Measurements from ENCODE around the gene EPAS1. TPM values are rescaled to one million over a fixed set of nuclear protein-coding genes. Genes with fewer than 3 reads are reported as not detected.

The EPAS1 gene
- total and polyA plus RNA-seq, 9 of the 15 experiments (the other 6 are each of a cell fraction or from before 2014, with no cell fraction given), result 0.25 to 11.2 (median 4.1) TPM

- no peak for TF ChIP-seq ZSCAN32 (CRISPR knock-in tag; IDR thresholded peaks at IDR 0.05)
- no peak for TF ChIP-seq ZNF146 (CRISPR knock-in tag; IDR thresholded peaks at IDR 0.05; ENCODE audit: unreplicated experiment)
- TF ChIP-seq DNMT1 (IDR thresholded peaks at IDR 0.05), result no peak
Observed at GRCh38 chr2:46369783-46370182, 72.6 kb downstream of the EPAS1 start (continued).

GRCh38 chr2:46371854-46372253 lies 74.6 kb downstream of the EPAS1 start:
- FAIRE-seq, result no peak
- WGBS (ENCODE audit: insufficient coverage, low coverage, missing lambda C conversion rate), result 67% methylated on average over 1 of the region's 1 CpG
- Histone ChIP-seq H3K27ac (ENCODE audit: extremely low read depth, low read depth, low read length) (no peak overlapping the region), H3K9me1 (ENCODE audit: control insufficient read depth, insufficient read depth, low read length) (no peaks in the 10 kb centered on the region), H3K27me3 (ENCODE audit: control insufficient read depth in 2 of 2, insufficient read depth in 2 of 2, low read length in 2 of 2) (no peaks in the 10 kb centered on the region), H2AFZ (ENCODE audit: low read depth, low read length) (no peak overlapping the region), H3K36me3 (ENCODE audit: control insufficient read depth, insufficient read depth, low read length) (peaks cover 3% of the 10 kb centered on the region; the same call in 1 of the 3 replicates), H3K9me3 (replicated peaks; ENCODE audit: control insufficient read depth, insufficient read depth, low read depth, low read length) (no peaks in the 10 kb centered on the region), H3K9ac (ENCODE audit: insufficient read depth in 1 of 2, low read depth in 2 of 2, low read length in 2 of 2) (no peak overlapping the region), H4K20me1 (replicated peaks; ENCODE audit: control insufficient read depth, insufficient read depth, low read length) (0 out of 2 replicates have a peak, but pooled peaks cover 4% of the 10 kb centered on the region), H3K4me2 (ENCODE audit: insufficient read depth, low read length) (no peak overlapping the region), H3K4me3 (no peak overlapping the region), H3K79me2 (ENCODE audit: control insufficient read depth, insufficient read depth, low read length) (no peaks in the 10 kb centered on the region), H3K4me1 (replicated peaks in 1 of 2; ENCODE audit: control insufficient read depth in 2 of 2, insufficient read depth in 2 of 2, low read length in 2 of 2) (peaks cover 0 to 4% of the 10 kb centered on the region in 2 experiments; a peak in 2 of 5 replicates)
- no peak for ATAC-seq
- ChIA-PET POLR2A (no interaction called here), CTCF (ENCODE audit: low intra/inter-chr PET ratio) (no interaction called here)
- DNase-seq (ENCODE audit: extremely low read depth in 1 of 4, low spot score in 3 of 4), result no peak
- no peak for TF ChIP-seq CAMTA2 (CRISPR knock-in tag; conservative IDR thresholded peaks at IDR 0.05)
- no peak for TF ChIP-seq SIN3B (IDR thresholded peaks at IDR 0.05; ENCODE audit: low read depth)
- no peak for TF ChIP-seq ZNF75A (CRISPR knock-in tag; IDR thresholded peaks at IDR 0.05)
- peak; percentile 49 for TF ChIP-seq MAFG (tag; conservative IDR thresholded peaks at IDR 0.05)
- TF ChIP-seq C11orf30 (IDR thresholded peaks at IDR 0.05; ENCODE audit: low read depth), result peak; percentile 55; the same call in 1 of the 2 replicates
- no peak for TF ChIP-seq MAX (CRISPR knock-in tag; IDR thresholded peaks at IDR 0.05)
- TF ChIP-seq MAFF (IDR thresholded peaks at IDR 0.05; ENCODE audit: low read length), result peak; percentile 46; the same call in 1 of the 2 replicates
- TF ChIP-seq HEY1 (CRISPR knock-in tag; IDR thresholded peaks at IDR 0.05; ENCODE audit: borderline replicate concordance), result no peak
- TF ChIP-seq ZNF316 (IDR thresholded peaks at IDR 0.05), result peak; percentile 76
- TF ChIP-seq ELF4 (CRISPR knock-in tag; IDR thresholded peaks at IDR 0.05), result no peak
- BruUV-seq (replicated peaks), result no TSS peak
- intact Hi-C loops (cut with micrococcal nuclease), result no loop called here
- in situ Hi-C loops (cut with MboI), result loop anchor here (10.0 kb wide), 1 partner anchor 357 kb away; no protein-coding TSS in a partner anchor
